Skin epidermis (tissue), 12 donors: ENCODE results near the gene ZNF385A.
"Not testable (repeated sequence)": the region's sequence is repeated elsewhere in the genome, so short reads cannot be mapped to it uniquely, and the experiment has no call there.

Source experiments
- H3K27ac ChIP-seq, 21 experiments: fragments of 200-600 bp; sonication (generic) in 11 of 21; one replicate each; pipeline ENCODE4 v1.5.0; 2020; ENCODE audit warnings: mild to moderate bottlenecking in 3 of 21, inconsistent platforms in 2 of 21, moderate library complexity in 2 of 21
- H3K4me3 ChIP-seq, 7 experiments: fragments of 200-600 bp; sonication (generic) in 2 of 7; one replicate each; pipeline ENCODE4 v1.5.0; 2020; ENCODE audit warnings: inconsistent platforms in 2 of 7, mild to moderate bottlenecking in 2 of 7, moderate library complexity in 1 of 7

Gene ZNF385A

DNA sequence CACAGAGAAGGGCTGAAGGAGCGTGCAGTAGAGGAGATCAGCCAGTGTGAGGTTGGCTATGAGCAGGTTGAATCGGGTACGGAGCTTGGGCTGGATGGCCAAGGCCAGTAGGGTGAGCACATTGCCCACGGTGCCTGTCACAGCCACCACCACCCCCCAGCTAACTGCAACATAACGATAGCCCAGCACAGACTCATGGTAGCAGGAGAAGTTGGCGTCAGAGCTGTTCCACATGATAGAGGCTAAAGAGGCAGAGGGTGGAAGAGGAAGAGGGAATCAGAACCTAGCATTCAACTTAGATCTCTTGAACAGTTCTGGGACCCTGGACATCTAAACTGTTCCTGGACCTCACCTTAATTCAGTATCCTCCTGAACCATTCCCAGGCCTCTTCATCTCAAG lies 20.9 kb downstream of the ZNF385A start:
- Histone ChIP-seq H3K27ac (peak overlapping the region in 2 of 21 experiments; percentile 4 to 37), H3K4me3 (no peak overlapping the region)

DNA sequence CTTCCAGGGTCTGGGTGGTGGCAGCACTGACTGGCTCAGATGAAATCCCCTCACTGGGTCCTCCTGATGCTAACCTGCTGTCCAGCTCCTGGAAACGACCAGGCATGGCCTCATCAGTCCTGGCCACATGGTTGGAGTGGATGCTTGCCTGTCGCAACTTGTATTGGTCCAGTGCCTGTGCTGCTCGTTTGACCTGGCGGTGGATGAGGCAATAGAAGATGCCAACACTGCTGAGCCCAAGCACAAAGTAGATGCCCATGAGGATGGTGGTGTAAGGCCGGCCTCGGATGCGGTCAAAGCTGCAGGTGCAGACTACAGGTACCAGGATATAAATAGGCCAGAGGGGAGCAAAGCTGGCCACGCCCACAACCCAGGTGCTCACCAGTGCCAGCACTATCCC lies 21.5 kb downstream of the ZNF385A start:
- Histone ChIP-seq H3K27ac (no peak overlapping the region), H3K4me3 (no peak overlapping the region)

DNA sequence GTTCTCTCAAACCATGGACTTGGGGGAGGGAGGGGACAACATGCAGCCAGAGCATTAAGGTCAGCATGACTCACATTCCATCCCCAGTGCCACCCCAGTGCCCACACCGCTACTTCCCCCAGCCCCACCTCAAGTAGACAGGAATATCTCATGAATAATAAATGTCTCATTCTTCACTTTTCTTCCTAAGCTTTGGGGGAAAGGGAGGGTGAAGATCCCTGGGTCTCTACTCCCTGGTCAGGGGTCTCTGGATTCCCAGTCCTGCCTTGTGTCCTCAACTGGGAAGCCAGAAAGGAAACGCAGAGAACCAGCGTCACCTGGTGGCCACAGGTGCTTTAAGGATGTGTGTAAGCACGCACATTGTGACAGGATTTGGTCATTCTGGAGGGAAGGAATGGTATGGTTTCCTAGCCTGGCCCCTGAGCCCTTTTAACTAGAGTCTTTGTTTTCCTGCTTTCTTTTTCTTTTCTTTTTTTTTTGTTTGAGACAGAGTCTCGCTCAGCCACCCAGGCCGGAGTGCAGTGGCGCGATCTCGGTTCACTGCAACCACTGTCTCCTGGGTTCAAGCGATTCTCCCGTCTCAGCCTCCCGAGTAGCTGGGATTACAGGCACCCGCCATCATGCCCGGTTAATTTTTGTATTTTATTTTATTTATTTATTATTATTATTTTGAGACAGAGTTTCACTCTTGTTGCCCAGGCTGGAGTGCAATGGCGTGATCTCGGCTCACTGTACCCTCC lies 23.6 kb downstream of the ZNF385A start:
- Histone ChIP-seq H3K27ac (peak overlapping the region in 5 of 21 experiments; percentile 16 to 96 (median 93)), H3K4me3 (no peak overlapping the region)

DNA sequence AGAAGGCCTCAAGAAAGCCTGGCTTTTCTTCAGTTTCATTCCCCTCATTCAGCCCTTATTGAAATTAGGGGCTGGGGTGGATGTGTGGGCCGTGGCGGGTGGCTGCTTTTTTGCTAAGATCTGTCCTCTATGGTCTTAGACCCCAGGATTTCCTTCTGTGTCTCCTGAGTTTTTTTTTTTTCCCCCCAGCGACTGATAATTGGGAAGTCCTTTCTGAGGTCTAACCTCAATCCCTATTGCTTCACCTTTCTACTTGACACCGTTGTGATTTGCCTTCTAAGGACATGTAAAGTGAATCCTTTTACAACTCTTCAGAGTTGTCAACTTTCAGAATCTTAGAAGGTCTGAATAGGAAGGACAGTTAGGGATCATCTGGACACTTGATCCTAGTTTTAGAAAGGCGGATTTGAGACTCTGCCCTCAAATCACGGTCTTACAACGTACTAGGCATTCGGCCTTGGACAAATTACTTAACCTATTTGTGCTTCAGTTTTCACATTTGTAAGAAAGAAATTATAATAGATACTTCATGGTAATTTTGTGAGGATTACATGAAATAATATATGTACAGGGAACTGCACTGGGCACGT lies 24.7 kb downstream of the ZNF385A start:
- H3K4me3 ChIP-seq, result peak overlapping the region; percentile 41 to 66 (median 59)

DNA sequence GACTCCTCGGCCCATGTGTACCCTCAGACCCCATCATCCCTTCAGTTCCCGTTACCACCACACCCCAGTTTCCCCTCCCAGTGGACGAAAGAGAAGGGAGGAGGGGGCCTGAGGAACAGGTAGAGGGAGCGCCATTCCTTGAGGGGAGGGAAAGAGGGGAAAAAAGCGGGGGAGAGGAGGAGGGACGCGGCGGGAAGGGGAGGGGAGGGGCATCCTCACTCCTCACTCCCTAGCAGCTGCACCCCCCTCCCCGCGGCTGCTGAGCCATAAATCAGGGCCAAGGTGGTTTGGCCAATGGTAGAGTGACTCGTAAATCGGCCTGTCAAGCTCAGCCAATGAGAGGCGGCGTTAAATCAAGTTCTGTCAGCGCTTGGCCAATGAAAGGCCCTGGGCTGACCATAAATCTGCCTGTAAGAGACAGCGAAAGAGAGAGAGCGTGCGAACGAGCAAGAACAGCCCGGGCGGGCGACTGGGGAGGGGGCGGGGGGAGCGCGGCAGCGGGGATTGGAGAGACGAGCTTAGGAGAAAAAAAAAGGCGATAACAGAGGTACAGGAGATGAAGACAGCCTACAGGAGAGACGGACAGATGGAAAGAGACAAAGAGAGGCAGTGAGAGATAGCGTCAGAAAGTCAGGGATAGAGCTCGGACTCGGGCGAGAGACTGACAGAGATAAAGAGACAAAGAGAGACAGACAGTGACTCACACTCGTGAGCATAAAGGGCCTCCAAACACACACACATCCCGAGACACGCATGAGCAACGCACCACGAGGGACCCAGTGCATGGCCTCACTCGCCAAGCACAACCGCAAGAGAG lies 25.4 kb downstream of the ZNF385A start:
- Histone ChIP-seq H3K4me3 (peak overlapping the region; percentile 41 to 66 (median 59)), H3K27ac (peak overlapping the region; percentile 3 to 96 (median 84))

More for the DNA sequence above, 24.7 kb downstream of the ZNF385A start:
- H3K27ac ChIP-seq, result peak overlapping the region; percentile 3 to 96 (median 84)

GRCh38 chr12:54358191-54358944 lies 26.2 kb downstream of the ZNF385A start:
- Histone ChIP-seq H3K4me3 (peak overlapping the region; percentile 41 to 66 (median 59)), H3K27ac (peak overlapping the region in 20 of 21 experiments; percentile 75 to 96 (median 86))

- H3K27ac ChIP-seq, result peak overlapping the region in 14 of 21 experiments; percentile 1 to 96 (median 82)
- H3K4me3 ChIP-seq, result peak overlapping the region in 1 of 7 experiments; percentile 60
Measured at GRCh38 chr12:54357506-54358190, 26.9 kb downstream of the ZNF385A start.

- H3K4me3 ChIP-seq, result no peak overlapping the region
- peak overlapping the region in 9 of 21 experiments; percentile 0 to 83 (median 19) for H3K27ac ChIP-seq
Measured at GRCh38 chr12:54356951-54357356, 27.6 kb downstream of the ZNF385A start.

- Histone ChIP-seq H3K27ac (peak overlapping the region in 11 of 21 experiments; percentile 1 to 83 (median 25)), H3K4me3 (no peak overlapping the region)
Measured at GRCh38 chr12:54356228-54356627, 28.3 kb downstream of the ZNF385A start.

DNA sequence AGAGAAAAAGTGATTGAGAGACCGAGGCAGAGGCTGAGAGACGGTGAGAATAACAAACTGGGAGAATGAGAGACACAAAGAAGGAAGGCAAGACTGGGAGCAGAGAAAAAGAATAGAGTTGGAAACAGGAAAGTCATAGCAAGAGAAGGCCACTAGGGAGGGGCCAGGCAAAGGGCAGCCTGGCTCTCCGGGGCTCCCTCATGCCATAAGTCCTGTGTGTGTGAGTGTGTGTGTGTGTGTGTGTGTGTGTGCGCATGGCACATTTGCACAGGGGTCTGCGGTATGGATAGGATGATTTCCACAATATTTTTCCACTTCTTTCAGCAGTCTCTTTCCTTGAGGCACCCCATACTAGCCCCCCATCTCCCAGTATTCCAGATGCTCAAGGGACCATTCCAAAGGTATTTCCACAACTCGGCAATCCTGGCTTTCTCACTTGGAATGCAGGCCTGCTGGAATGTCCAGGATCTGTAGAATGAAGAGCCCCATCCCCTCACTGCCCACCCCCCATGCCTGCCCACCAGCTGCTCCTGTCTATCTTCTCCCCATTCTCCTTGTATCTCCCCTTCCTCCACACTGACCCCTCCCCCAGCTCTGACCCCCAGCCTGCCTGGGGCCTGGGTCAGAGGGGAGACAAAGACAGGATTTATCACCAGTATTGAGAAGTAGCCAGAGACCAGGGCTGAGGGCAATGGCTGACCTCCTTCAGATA lies 29.3 kb downstream of the ZNF385A start:
- Histone ChIP-seq H3K4me3 (no peak overlapping the region), H3K27ac (peak overlapping the region in 9 of 21 experiments; percentile 19 to 83 (median 32))

DNA sequence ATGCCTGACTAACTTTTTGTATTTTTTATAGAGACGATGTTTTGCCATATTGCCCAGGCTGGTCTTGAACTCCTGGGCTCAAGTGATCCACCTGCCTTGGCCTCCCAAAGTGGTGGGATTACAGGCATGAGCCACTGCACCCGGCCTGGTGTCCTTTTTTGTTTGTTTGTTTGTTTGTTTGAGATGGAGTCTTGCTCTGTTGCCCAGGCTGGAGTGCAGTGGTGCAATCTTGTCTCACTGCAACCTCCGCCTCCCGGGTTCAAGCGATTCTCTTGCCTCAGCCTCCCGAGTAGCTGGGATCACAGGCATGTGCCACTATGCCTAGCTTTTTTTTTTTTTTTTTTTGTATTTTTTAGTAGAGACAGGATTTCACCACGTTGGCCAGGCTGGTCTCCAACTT lies 30.3 kb downstream of the ZNF385A start:
- H3K27ac ChIP-seq, H3K4me3 ChIP-seq: not testable (repeated sequence)

- H3K27ac ChIP-seq, result peak overlapping the region in 13 of 21 experiments; percentile 1 to 65 (median 44)
- no peak overlapping the region for H3K4me3 ChIP-seq
Measured at GRCh38 chr12:54352891-54353874, 31.4 kb downstream of the ZNF385A start.

GRCh38 chr12:54352022-54352531 lies 32.5 kb downstream of the ZNF385A start:
- Histone ChIP-seq H3K4me3 (no peak overlapping the region), H3K27ac (peak overlapping the region in 16 of 21 experiments; percentile 6 to 65 (median 40))

DNA sequence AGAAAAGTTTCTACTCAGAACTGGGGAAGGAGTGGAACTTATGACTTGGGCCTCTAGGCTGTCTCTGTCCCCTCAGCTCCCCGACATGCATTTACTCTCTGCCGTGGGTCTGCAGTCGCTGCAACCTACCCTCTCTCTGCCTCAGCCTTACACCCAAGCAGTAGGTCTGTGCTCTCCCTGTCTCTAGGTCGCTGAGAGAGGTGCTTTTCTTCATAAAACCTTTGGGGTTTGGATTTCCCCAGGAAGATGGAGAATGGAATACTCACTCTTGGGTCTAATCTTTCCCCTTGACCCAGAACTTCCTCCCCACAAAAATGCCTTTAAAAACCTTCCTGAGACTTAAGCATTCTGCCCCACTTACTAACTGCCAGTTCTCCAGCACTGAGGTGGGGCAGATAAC lies 33.2 kb downstream of the ZNF385A start:
- H3K27ac ChIP-seq, result peak overlapping the region in 5 of 21 experiments; percentile 26 to 65 (median 53)
- H3K4me3 ChIP-seq, result no peak overlapping the region

GRCh38 chr12:54350743-54351142 lies 33.8 kb downstream of the ZNF385A start:
- Histone ChIP-seq H3K27ac (peak overlapping the region in 1 of 21 experiments; percentile 63), H3K4me3 (no peak overlapping the region)

DNA sequence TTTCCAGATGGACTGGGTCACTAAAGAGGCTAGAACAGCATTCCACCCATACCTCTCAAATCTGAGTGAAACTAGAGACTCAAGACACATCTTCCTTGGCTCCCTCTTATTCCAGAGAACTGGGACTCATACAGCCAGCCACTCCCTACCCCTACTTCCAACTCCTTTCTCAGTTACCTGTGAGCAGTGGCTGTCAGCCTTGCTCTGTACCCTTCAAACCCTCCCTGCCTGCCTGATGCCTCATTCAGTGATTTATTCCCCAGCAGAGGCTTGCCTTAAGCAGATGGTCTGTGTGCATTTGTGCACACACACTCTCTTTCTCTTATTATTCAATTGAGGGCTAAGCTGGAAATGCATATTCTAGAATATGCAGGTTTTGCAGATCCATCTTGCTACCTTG lies 34.9 kb downstream of the ZNF385A start:
- Histone ChIP-seq H3K27ac (no peak overlapping the region), H3K4me3 (no peak overlapping the region)

GRCh38 chr12:54349036-54349435 lies 35.5 kb downstream of the ZNF385A start:
- Histone ChIP-seq H3K4me3 (no peak overlapping the region), H3K27ac (no peak overlapping the region)
